Aorta (tissue), 5 donors: ENCODE data around the gene TTN. TPM values are rescaled to one million over a fixed set of nuclear protein-coding genes. Genes with fewer than 3 reads are reported as not detected.

ENCODE experiments used
- ATAC-seq: fragments of 200-7000 bp; cut with Tn5 transposase; one replicate; pipeline ENCODE4 v1.9.1; 2022; ENCODE audit warnings: moderate library complexity; ENCODE audit not compliant: low FRiP score
- DNase-seq, 2 donors: peaks; one replicate each; pipeline ENCODE4 v3.0.0-alpha.2; 2020
- H3K27ac ChIP-seq, 2 donors: one replicate each; pipeline ENCODE4 v1.5.1; 2013; ENCODE audit warnings: low read length in 2 of 2, mild to moderate bottlenecking in 2 of 2, moderate library complexity in 2 of 2, control low read depth in 1 of 2, inconsistent platforms in 1 of 2, low read depth in 1 of 2
- H3K27me3 ChIP-seq, 2 donors: one replicate each; pipeline ENCODE4 v1.6.1; 2013; ENCODE audit warnings: control low read depth in 1 of 2, low read length in 1 of 2, mild to moderate bottlenecking in 1 of 2, moderate library complexity in 1 of 2; ENCODE audit not compliant: insufficient read depth in 2 of 2, control insufficient read depth in 1 of 2
- H3K36me3 ChIP-seq, 2 donors: one replicate each; pipeline ENCODE4 v1.6.1; 2013; ENCODE audit warnings: control low read depth in 1 of 2, low read length in 1 of 2, mild to moderate bottlenecking in 1 of 2; ENCODE audit not compliant: insufficient read depth in 2 of 2, control insufficient read depth in 1 of 2
- H3K4me1 ChIP-seq, 2 donors: one replicate each; pipeline ENCODE4 v1.6.1; 2013; ENCODE audit warnings: low read length in 2 of 2, control low read depth in 1 of 2, mild to moderate bottlenecking in 1 of 2, moderate library complexity in 1 of 2; ENCODE audit not compliant: insufficient read depth in 2 of 2, control insufficient read depth in 1 of 2
- H3K4me3 ChIP-seq, 2 donors: one replicate each; pipeline ENCODE4 v1.5.1; 2013; ENCODE audit warnings: low read length in 2 of 2, control low read depth in 1 of 2, mild to moderate bottlenecking in 1 of 2
- H3K9me3 ChIP-seq: one replicate; pipeline ENCODE4 v1.6.1; 2013; ENCODE audit warnings: mild to moderate bottlenecking, low read length; ENCODE audit not compliant: control insufficient read depth
- WGBS, 2 donors: extraction: QIAGEN DNeasy Blood & Tissue Kit; methylation state at CpG; one replicate each; pipeline ENCODE4 v1.1.7; 2013; 5-methylcytosine and 5-hydroxymethylcytosine counted together
- intact Hi-C, 2 donors: fragments of 100-400 bp; cut with DNase I; formaldehyde crosslinking; loops; one replicate each; pipeline versions ENCODE4 v1.14.2 to v1.15.0; 2022
- polyA plus RNA-seq, 2 donors: library from polyadenylated mRNA; stranded (reverse); fragments of 200-250 nt; gene quantifications; one replicate each; pipeline ENCODE4 v1.2.3, GENCODE V29; 2013
- total RNA-seq, 2 donors: library from RNA; stranded (reverse); fragmentation: NEBNext Ultra II Directional; extraction: Animal tissue kit (Norgen Biotek cat#: 25700); gene quantifications; one replicate each; pipeline ENCODE4 v1.2.1, GENCODE V29; 2021
- donor health status: healthy with polysubstance abuse.
- donor health status: Bipolar disorder and iron deficiency.
- donor health status: DM: no; HTN: no; CAD: no.
- donor health status: DM: no; HTN: no; CAD: no.
- donor health status: DM: yes; HTN: yes; CAD: no.

Gene TTN
- total and polyA plus RNA-seq, 4 donors: 0.63 to 41.7 (median 3.1) TPM

DNA sequence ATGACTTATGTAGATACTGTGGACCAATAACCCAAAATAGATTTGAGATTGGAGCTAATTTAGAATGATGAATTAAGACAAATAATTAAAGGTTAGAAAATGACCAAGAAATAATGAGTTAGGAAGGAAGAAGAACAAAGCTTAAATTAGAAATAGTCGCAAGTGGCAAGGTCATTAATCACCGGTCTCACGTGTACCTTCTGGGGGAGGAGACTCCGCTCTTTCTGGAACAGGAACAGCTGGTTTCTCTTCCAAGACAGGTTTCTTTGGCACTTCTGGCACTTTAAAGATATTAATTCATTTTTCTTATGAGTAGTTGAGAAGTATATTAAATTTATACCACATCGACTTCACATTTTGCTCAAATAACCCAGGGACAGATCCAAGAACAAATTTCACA, 156.7 kb downstream of the TTN start:
- ATAC-seq: no peak
- no peaks in the 10 kb centered on the region for H3K36me3 ChIP-seq
- 69 to 71% methylated on average over 5 of the region's 5 CpGs for WGBS, 2 donors

DNA sequence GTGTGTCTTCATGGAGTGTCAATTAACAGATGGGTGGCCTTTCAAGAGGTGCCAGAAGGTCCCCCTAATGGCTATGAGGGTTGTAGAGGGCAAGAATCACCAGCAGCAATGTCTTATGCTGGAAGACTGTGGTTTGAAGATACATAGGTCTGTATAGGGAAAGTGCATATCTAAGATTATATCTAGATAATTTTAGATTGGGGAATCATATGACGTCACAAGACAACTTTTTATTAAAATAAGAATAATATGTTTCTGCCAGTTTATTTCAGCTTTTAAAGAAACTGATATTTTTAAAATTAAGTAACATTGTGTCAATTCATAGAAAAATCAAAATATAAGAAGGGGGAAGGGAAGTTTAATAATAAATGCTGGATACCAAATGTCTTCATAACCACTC, 162.3 kb downstream of the TTN start:
- Histone ChIP-seq H3K27ac (no peak overlapping the region), H3K4me3 (no peak overlapping the region), H3K36me3 (no peaks in the 10 kb centered on the region), H3K9me3 (no peaks in the 10 kb centered on the region), H3K4me1 (no peaks in the 10 kb centered on the region), H3K27me3 (no peaks in the 10 kb centered on the region)
- ATAC-seq (no peak), DNase-seq (no peak)
- intact Hi-C loops: no loop called here
- 77 to 80% methylated on average over 1 of the region's 1 CpG for WGBS, 2 donors

More for the DNA sequence above, 156.7 kb downstream of the TTN start:
- intact Hi-C loops: no loop called here
- H3K27ac ChIP-seq: no peak overlapping the region
- DNase-seq: no peak
- H3K27me3 ChIP-seq: no peaks in the 10 kb centered on the region
- H3K4me1 ChIP-seq: no peaks in the 10 kb centered on the region
- no peaks in the 10 kb centered on the region for H3K9me3 ChIP-seq
- H3K4me3 ChIP-seq: no peak overlapping the region

- intact Hi-C loops: no loop called here
- H3K4me3 ChIP-seq: no peak overlapping the region
- H3K27me3 ChIP-seq: no peaks in the 10 kb centered on the region
- no peak overlapping the region for H3K27ac ChIP-seq
- H3K9me3 ChIP-seq: no peaks in the 10 kb centered on the region
- WGBS, 2 donors: 25 to 37% methylated on average over 1 of the region's 1 CpG
- H3K4me1 ChIP-seq: no peaks in the 10 kb centered on the region
- DNase-seq: no peak
- no peaks in the 10 kb centered on the region for H3K36me3 ChIP-seq
- ATAC-seq: no peak
Observed at GRCh38 chr2:178641498-178641897, 165.7 kb downstream of the TTN start.

- DNase-seq (no peak), ATAC-seq (no peak)
- no peaks in the 10 kb centered on the region for H3K9me3 ChIP-seq
- no peaks in the 10 kb centered on the region for H3K4me1 ChIP-seq
- intact Hi-C loops: no loop called here
- 94 to 95% methylated on average over 11 of the region's 11 CpGs for WGBS, 2 donors
- no peaks in the 10 kb centered on the region for H3K27me3 ChIP-seq
- H3K36me3 ChIP-seq: peaks cover 0 to 2% of the 10 kb centered on the region in 2 donors
- no peak overlapping the region for H3K27ac ChIP-seq
- H3K4me3 ChIP-seq: no peak overlapping the region
Observed at GRCh38 chr2:178635897-178636296, 171.3 kb downstream of the TTN start.

GRCh38 chr2:178632729-178633128, 174.5 kb downstream of the TTN start:
- ATAC-seq (no peak), DNase-seq (no peak)
- Histone ChIP-seq H3K4me3 (no peak overlapping the region), H3K27me3 (no peaks in the 10 kb centered on the region), H3K9me3 (no peaks in the 10 kb centered on the region), H3K36me3 (peaks cover 0 to 3% of the 10 kb centered on the region in 2 donors), H3K4me1 (no peaks in the 10 kb centered on the region), H3K27ac (no peak overlapping the region)
- 69 to 72% methylated on average over 3 of the region's 3 CpGs for WGBS, 2 donors
- intact Hi-C loops: no loop called here

- DNase-seq (no peak), ATAC-seq (no peak)
- H3K27ac ChIP-seq: no peak overlapping the region
- peaks cover 0 to 1% of the 10 kb centered on the region in 2 donors for H3K36me3 ChIP-seq
- no peaks in the 10 kb centered on the region for H3K27me3 ChIP-seq
- H3K4me1 ChIP-seq: no peaks in the 10 kb centered on the region
- H3K4me3 ChIP-seq: no peak overlapping the region
- intact Hi-C loops: no loop called here
- 94% methylated on average over 5 of the region's 5 CpGs for WGBS, 2 donors
- H3K9me3 ChIP-seq: no peaks in the 10 kb centered on the region
Observed at GRCh38 chr2:178630581-178630980, 176.6 kb downstream of the TTN start.

DNA sequence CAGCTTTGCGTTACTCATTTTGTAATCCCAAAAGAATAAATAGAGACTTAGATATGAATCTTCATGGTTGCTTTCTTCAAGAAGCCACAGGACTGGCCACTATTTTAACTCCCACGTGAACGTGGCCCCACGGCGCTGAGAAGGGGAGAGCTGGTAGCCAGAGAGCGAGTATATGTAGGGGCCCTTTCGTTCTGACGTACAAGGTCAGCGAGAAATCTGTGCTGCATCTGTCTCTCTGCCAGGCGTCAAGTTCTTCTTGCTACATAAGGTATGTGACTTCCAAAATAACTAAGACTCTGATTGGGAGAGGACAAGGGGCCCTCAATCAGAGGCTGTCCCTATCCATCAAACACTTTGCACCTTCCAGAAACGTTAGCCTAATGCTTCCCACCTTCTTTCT, 177.8 kb downstream of the TTN start:
- DNase-seq: no peak
- 84 to 86% methylated on average over 11 of the region's 11 CpGs for WGBS, 2 donors
- no peak overlapping the region for H3K4me3 ChIP-seq
- H3K27ac ChIP-seq: no peak overlapping the region
- H3K9me3 ChIP-seq: no peaks in the 10 kb centered on the region
- H3K36me3 ChIP-seq: peaks cover 0 to 1% of the 10 kb centered on the region in 2 donors
- H3K27me3 ChIP-seq: no peaks in the 10 kb centered on the region
- H3K4me1 ChIP-seq: no peaks in the 10 kb centered on the region
- intact Hi-C loops: no loop called here
- ATAC-seq: no peak

DNA sequence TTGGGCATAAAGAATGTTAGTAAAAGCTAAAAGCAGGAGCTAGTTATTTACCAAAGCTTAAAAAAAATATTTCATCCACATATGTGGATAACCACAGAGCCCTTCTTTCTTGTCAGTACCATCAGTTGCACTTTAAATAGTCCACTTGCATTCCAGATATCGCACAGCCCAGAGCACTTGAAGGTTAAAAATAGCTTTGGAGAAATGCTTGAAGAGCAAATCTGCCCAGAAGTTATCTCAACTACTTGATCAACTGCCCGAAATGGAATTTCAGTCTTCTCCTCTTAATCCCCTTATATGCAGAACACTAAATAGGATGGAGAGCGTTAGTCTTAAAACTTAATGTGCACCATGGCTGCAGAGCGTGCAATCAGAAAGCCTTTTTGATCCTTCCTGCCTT, 178.6 kb downstream of the TTN start:
- intact Hi-C loops: no loop called here
- Histone ChIP-seq H3K27me3 (no peaks in the 10 kb centered on the region), H3K27ac (no peak overlapping the region), H3K36me3 (peaks cover 0 to 1% of the 10 kb centered on the region in 2 donors), H3K9me3 (no peaks in the 10 kb centered on the region), H3K4me3 (no peak overlapping the region), H3K4me1 (no peaks in the 10 kb centered on the region)
- 39 to 43% methylated on average over 4 of the region's 4 CpGs for WGBS, 2 donors
- no peak for ATAC-seq
- no peak for DNase-seq

- no peaks in the 10 kb centered on the region for H3K9me3 ChIP-seq
- intact Hi-C loops: no loop called here
- ATAC-seq (no peak), DNase-seq (no peak)
- H3K27ac ChIP-seq: no peak overlapping the region
- no peaks in the 10 kb centered on the region for H3K27me3 ChIP-seq
- no peaks in the 10 kb centered on the region for H3K4me1 ChIP-seq
- no peak overlapping the region for H3K4me3 ChIP-seq
- H3K36me3 ChIP-seq: peaks cover 0 to 1% of the 10 kb centered on the region in 2 donors
- 57 to 64% methylated on average over 1 of the region's 1 CpG for WGBS, 2 donors
Observed at GRCh38 chr2:178627401-178627800, 179.8 kb downstream of the TTN start.
